Liver (tissue), 3 donors: Measurements from ENCODE around the gene ADARB1.

Experiments
- EGR1 ChIP-seq, 2 donors: IDR thresholded peaks; 2 replicates each; pipeline ENCODE4 v1.6.1; 2016 to 2018; ENCODE audit warnings: antibody characterized with exemption in 2 of 2, low read depth in 2 of 2
- FOXA1 ChIP-seq: IDR thresholded peaks from 2 replicates; pipeline ENCODE4 v1.6.1; 2016; ENCODE audit warnings: antibody characterized with exemption
- FOXA2 ChIP-seq: IDR thresholded peaks from 2 replicates; pipeline ENCODE4 v1.6.1; 2016; ENCODE audit warnings: antibody characterized with exemption
- GABPA ChIP-seq, 2 donors: IDR thresholded peaks in 1 of 2; conservative IDR thresholded peaks in 1 of 2; 2 replicates each; pipeline ENCODE4 v1.6.1; 2016; ENCODE audit warnings: antibody characterized with exemption in 2 of 2, mild to moderate bottlenecking in 1 of 2, moderate library complexity in 1 of 2
- JUND ChIP-seq, 2 donors: IDR thresholded peaks; 2 replicates each; pipeline ENCODE4 v1.6.1; 2016; ENCODE audit warnings: antibody characterized with exemption in 2 of 2
- RAD21 ChIP-seq, 2 donors: IDR thresholded peaks; 2 replicates each; pipeline ENCODE4 v1.6.1; 2016; ENCODE audit warnings: antibody characterized with exemption in 2 of 2, mild to moderate bottlenecking in 2 of 2
- SP1 ChIP-seq: IDR thresholded peaks from 2 replicates; pipeline ENCODE4 v1.6.1; 2018; ENCODE audit warnings: antibody characterized with exemption, mild to moderate bottlenecking
- TAF1 ChIP-seq: conservative IDR thresholded peaks from 2 replicates; pipeline ENCODE4 v1.6.1; 2016; ENCODE audit warnings: antibody characterized with exemption, mild to moderate bottlenecking
- YY1 ChIP-seq: IDR thresholded peaks from 2 replicates; pipeline ENCODE4 v1.6.1; 2016; ENCODE audit warnings: antibody characterized with exemption, mild to moderate bottlenecking
- TF ChIP-seq, protein P1 (sequence below): IDR thresholded peaks from 2 replicates; pipeline ENCODE4 v1.6.1; 2016; ENCODE audit warnings: antibody characterized with exemption, mild to moderate bottlenecking
- TF ChIP-seq, protein P2 (sequence below): IDR thresholded peaks from 2 replicates; pipeline ENCODE4 v1.6.1; 2016; ENCODE audit warnings: antibody characterized with exemption
- TF ChIP-seq, protein P3 (sequence below): fragments of 150-350 bp; IDR thresholded peaks from 2 replicates; pipeline ENCODE4 v1.5.1; 2017; ENCODE audit warnings: improper control_type of control experiment, low read depth, low read length; ENCODE audit not compliant: missing input control
- TF ChIP-seq, protein P4 (sequence below): IDR thresholded peaks from 2 replicates; pipeline ENCODE4 v1.6.1; 2016; ENCODE audit warnings: antibody characterized with exemption
- TF ChIP-seq, protein P5 (sequence below): IDR thresholded peaks from 2 replicates; pipeline ENCODE4 v1.6.1; 2016; ENCODE audit warnings: antibody characterized with exemption
- donor health status: healthy.
- donor health status: healthy.

DNA sequence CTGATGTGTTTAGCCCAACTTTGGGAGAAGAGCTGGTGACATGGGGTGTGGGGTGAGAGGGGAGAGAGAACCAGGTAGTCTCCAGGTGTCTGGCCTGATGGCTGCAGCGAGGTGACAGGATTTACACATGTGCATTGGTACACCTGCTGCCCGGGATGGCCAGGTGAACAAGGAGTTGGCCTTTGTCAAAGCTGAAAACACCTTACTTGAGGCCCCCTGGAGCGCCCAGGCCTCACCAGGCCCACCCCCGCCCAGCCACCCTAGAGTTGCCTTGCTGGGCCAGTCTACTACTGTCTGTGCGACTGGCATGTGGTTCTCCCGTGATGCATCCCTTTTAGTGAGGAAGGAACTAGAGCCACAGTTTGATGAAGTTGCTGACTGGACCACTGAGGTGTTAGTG is 90.5 kb downstream of the ADARB1 start:
- TF ChIP-seq SP1, result no peak
- TF ChIP-seq, protein P1, sequence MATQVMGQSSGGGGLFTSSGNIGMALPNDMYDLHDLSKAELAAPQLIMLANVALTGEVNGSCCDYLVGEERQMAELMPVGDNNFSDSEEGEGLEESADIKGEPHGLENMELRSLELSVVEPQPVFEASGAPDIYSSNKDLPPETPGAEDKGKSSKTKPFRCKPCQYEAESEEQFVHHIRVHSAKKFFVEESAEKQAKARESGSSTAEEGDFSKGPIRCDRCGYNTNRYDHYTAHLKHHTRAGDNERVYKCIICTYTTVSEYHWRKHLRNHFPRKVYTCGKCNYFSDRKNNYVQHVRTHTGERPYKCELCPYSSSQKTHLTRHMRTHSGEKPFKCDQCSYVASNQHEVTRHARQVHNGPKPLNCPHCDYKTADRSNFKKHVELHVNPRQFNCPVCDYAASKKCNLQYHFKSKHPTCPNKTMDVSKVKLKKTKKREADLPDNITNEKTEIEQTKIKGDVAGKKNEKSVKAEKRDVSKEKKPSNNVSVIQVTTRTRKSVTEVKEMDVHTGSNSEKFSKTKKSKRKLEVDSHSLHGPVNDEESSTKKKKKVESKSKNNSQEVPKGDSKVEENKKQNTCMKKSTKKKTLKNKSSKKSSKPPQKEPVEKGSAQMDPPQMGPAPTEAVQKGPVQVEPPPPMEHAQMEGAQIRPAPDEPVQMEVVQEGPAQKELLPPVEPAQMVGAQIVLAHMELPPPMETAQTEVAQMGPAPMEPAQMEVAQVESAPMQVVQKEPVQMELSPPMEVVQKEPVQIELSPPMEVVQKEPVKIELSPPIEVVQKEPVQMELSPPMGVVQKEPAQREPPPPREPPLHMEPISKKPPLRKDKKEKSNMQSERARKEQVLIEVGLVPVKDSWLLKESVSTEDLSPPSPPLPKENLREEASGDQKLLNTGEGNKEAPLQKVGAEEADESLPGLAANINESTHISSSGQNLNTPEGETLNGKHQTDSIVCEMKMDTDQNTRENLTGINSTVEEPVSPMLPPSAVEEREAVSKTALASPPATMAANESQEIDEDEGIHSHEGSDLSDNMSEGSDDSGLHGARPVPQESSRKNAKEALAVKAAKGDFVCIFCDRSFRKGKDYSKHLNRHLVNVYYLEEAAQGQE, result no peak
- TF ChIP-seq, protein P2, sequence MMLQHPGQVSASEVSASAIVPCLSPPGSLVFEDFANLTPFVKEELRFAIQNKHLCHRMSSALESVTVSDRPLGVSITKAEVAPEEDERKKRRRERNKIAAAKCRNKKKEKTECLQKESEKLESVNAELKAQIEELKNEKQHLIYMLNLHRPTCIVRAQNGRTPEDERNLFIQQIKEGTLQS, result no peak
- TF ChIP-seq, protein P3, sequence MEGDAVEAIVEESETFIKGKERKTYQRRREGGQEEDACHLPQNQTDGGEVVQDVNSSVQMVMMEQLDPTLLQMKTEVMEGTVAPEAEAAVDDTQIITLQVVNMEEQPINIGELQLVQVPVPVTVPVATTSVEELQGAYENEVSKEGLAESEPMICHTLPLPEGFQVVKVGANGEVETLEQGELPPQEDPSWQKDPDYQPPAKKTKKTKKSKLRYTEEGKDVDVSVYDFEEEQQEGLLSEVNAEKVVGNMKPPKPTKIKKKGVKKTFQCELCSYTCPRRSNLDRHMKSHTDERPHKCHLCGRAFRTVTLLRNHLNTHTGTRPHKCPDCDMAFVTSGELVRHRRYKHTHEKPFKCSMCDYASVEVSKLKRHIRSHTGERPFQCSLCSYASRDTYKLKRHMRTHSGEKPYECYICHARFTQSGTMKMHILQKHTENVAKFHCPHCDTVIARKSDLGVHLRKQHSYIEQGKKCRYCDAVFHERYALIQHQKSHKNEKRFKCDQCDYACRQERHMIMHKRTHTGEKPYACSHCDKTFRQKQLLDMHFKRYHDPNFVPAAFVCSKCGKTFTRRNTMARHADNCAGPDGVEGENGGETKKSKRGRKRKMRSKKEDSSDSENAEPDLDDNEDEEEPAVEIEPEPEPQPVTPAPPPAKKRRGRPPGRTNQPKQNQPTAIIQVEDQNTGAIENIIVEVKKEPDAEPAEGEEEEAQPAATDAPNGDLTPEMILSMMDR, result no peak
- TF ChIP-seq FOXA1, result no peak
- no peak for TF ChIP-seq EGR1 (IDR thresholded peaks at IDR 0.05; ENCODE audit: low read depth in 2 of 2)
- TF ChIP-seq YY1, result no peak
- TF ChIP-seq FOXA2, result no peak
- TF ChIP-seq JUND (IDR thresholded peaks at IDR 0.05), result no peak
- TF ChIP-seq GABPA (IDR thresholded peaks at IDR 0.05 in 1 of 2, conservative IDR thresholded peaks at IDR 0.05 in 1 of 2), result no peak
- TF ChIP-seq, protein P4, sequence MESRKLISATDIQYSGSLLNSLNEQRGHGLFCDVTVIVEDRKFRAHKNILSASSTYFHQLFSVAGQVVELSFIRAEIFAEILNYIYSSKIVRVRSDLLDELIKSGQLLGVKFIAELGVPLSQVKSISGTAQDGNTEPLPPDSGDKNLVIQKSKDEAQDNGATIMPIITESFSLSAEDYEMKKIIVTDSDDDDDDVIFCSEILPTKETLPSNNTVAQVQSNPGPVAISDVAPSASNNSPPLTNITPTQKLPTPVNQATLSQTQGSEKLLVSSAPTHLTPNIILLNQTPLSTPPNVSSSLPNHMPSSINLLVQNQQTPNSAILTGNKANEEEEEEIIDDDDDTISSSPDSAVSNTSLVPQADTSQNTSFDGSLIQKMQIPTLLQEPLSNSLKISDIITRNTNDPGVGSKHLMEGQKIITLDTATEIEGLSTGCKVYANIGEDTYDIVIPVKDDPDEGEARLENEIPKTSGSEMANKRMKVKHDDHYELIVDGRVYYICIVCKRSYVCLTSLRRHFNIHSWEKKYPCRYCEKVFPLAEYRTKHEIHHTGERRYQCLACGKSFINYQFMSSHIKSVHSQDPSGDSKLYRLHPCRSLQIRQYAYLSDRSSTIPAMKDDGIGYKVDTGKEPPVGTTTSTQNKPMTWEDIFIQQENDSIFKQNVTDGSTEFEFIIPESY, result no peak
- no peak for TF ChIP-seq RAD21 (IDR thresholded peaks at IDR 0.05)
- TF ChIP-seq, protein P5, sequence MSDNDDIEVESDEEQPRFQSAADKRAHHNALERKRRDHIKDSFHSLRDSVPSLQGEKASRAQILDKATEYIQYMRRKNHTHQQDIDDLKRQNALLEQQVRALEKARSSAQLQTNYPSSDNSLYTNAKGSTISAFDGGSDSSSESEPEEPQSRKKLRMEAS, result no peak
- no peak for TF ChIP-seq TAF1
